GM19397 (cell line): ENCODE data around the gene OSTN.
"Not testable (repeated sequence)": the region's sequence is repeated elsewhere in the genome, so short reads cannot be mapped to it uniquely, and the experiment has no call there.

Experiments used
- ATAC-seq: cut with Tn5 transposase; IDR thresholded peaks from one replicate; pipeline ENCODE4 v1.9.1; 2021; ENCODE audit warnings: mild to moderate bottlenecking, moderate library complexity; ENCODE audit not compliant: unreplicated experiment

OSTN gene

GRCh38 chr3:191263365-191263764 lies 64.3 kb downstream of the OSTN start:
- peak; percentile 80 for ATAC-seq

- ATAC-seq, result no peak
These were observed 64.8 kb downstream of the OSTN start for GRCh38 chr3:191263850-191264249.

DNA sequence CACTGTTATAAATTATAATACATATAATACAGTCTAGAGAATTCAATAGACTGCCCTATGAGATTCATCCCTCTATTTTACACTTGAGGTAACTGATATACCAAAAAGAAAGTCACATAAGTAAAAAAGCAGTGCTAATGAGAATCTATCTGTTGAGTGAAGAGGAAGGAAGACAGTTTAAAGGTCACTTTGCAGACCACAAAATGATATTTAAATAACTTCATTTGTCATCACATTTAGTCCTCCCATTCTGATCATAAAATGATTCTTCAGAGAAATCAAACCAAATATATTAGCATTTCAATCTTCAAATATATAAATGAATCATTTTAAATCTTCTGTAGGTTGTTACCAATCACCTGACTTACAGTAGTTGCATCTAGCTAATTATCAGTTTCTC lies 69.7 kb downstream of the OSTN start:
- ATAC-seq, result no peak

DNA sequence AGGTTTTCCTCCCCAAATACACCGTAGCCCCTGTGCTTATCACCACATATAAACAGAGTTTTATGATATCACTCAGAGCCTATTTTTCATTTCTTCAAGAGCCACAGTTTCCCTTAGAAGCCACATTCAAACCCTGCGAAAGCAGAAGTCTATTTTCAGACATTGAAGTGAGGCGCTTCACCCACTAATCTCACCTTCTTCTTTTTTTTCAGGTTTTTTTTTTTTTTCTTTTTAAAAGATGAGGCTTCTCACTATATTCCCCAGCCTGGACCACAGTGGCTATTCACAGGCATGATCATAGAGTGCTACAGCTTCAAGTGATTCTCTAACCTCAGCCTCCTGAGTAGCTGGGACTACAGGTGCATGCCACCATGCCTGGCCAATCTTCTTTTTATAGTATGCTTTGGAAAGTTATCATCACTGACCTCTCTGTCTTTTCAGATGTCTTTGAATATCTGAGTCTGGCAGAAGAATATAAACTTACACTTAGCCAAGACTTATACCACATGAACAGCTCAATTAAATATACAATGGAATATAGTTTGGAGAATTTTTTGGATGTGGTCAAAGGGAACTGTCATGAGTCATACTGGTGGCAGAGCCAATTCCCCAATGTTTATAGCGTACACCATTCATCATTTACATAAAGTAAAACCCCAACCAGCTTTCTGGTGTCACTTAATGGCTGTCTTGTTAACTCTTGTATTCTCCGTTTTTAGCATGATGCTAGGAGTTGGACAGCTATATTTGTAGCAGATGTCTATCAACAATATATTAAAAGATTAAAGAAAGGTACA lies 70.4 kb downstream of the OSTN start:
- peak; percentile 73 for ATAC-seq

DNA sequence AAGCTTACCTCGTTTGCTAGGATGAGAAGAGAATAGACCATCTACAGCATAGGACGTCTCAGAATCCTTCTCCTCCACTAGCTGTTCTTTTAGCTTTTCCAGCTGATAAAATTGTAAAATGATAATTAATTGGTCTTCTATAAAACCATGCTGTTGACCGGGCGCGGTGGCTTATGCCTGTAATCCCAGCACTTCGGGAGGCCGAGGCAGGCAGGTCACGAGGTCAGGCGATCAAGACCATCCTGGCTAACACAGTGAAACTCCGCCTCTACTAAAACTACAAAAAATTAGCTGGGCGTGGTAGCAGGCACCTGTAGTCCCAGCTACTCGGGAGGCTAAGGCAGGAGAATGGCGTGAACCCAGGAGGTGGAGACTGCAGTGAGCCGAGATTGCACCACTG lies 76.2 kb downstream of the OSTN start:
- ATAC-seq, result not testable (repeated sequence)

- ATAC-seq, result no peak
These were observed 76.7 kb downstream of the OSTN start for GRCh38 chr3:191275751-191276150.

DNA sequence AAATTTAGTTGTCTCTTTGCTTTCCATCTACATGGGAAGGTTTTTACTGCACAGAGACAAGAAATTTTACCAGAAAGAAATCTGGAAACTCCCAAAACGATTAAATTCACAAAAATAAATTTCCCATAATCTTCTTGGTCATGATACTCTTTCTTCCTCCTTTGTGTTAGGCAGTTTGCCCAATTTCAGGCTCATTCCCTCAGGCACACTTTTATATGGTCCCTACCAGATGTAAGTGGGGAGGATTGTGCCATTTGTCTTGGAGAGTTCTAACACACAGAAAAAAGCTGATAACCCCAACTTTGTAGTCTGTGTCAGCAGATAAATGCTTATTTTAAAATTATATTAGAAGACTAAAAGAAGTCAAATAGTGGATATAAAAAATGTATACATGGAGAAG lies 81.1 kb downstream of the OSTN start:
- no peak for ATAC-seq

GRCh38 chr3:191280882-191281281 lies 81.8 kb downstream of the OSTN start:
- ATAC-seq, result no peak

GRCh38 chr3:191282251-191283185 lies 83.5 kb downstream of the OSTN start:
- ATAC-seq, result no peak

DNA sequence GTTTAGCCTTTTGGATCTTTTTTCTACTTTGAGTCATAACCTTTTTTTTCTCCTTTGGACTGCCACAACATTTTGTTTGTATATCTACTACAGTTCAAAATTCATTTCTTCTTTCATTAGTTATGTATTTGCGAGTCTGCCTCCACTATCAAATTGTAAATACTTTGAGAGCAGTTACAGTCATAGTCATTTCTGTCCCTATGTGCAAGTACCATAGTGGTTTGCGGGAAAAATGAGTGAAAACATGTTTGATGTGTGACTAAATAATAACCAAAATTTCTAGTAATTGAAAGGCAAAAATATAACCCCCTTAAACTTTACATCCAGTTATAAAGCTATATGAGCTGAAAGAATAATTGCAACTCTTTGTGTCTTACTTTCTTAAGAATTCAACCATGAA lies 84.4 kb downstream of the OSTN start:
- no peak for ATAC-seq

DNA sequence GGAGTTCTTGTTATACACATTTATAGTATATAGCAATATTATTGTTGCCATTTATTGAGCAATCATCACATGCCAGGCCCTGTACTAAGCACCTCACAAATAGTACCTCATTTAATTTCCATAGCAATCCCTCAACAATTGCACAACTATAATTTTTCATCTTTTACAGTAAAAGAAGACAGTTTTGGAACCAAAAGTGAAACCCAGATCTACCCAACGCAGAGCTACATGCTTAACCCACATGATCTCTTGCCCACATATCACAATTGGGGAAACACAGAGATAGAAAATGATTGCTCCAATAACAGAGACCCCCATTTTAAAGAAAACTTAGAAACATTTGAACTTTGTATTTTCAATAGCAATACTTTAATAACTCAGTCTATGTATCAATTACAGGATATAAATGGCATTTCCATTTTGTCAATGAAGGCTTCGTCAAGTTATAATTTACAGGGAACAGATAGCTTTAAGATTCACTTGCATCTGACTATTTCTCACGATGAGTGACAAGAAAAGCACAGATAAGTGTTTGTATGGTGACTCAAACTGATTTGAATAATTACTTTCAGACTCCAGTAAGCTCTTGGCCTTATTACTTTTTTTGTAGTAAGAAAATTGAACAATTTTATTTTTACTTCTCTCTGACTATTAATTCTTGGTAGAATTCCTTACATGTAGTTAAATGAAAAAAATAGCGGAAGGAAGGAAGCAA lies 91.4 kb downstream of the OSTN start:
- ATAC-seq, result peak; percentile 75

GRCh38 chr3:191292243-191293015 lies 93.4 kb downstream of the OSTN start:
- no peak for ATAC-seq

DNA sequence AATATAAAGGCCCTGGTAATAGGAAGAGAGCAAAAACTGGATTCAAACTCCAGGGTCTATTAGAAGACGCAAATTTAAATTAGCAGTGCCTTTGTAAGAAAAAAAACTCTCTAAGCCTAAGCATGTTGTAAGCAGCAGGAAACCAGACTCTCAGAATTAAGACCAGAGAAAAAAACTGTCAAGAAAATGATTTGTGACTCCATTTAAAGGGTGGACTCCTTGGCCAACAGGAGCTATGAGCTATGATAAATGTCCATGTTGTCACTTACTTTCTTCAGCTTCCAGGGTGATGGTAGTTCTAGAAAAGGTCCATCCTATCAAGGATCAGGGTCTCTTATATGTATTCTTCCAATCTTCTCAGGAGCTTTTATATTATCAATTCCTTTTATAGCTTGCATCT lies 95.2 kb downstream of the OSTN start:
- no peak for ATAC-seq

DNA sequence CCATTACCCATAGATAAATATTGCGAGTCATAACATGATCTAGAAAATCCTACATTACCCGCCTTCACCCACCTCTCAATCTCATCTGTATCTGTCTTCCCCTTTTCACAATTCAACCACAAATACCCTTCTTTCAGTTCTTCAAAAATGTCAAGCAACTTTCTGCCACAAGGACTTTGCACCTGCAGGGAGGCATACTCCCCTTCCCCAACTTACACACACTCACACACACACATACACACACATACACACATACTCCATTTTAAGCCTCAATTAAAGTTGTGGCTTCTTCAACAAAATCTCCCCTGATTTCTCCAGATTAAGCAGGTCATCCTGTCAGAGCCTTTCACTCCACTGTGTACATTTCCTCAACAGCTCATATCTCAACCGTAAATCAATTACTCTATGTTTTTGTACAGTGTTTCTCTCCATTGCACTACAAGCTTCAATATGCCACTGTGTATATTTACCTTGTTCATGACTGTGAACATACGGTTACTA lies 97.0 kb downstream of the OSTN start:
- peak; percentile 86 for ATAC-seq

- ATAC-seq, result no peak
These were observed 99.8 kb downstream of the OSTN start for GRCh38 chr3:191298846-191299245.

DNA sequence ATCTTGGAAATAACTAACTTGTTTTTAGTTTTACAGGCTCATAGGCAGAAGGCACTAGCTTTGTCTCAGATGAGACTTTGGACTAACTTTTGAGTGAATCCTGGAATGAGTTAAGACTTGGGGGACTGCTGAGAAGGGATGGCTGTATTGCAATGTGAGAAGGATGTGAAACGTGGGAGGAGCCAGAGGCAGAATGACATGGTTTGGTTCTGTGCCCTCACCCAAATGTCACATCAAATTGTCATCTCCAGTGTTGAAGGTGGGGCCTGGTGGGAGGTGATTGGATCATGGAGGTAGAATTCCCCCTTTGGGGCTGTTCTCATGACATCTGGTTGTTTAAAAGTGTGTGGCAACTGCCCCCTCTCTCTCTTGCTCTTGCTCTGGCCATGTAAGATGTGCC lies 101.4 kb downstream of the OSTN start:
- no peak for ATAC-seq

- peak; percentile 67 for ATAC-seq
These were observed 102.0 kb downstream of the OSTN start for GRCh38 chr3:191301017-191301416.

GRCh38 chr3:191301782-191302411 lies 102.9 kb downstream of the OSTN start:
- no peak for ATAC-seq

- ATAC-seq, result no peak
These were observed 103.4 kb downstream of the OSTN start for GRCh38 chr3:191302451-191302850.

DNA sequence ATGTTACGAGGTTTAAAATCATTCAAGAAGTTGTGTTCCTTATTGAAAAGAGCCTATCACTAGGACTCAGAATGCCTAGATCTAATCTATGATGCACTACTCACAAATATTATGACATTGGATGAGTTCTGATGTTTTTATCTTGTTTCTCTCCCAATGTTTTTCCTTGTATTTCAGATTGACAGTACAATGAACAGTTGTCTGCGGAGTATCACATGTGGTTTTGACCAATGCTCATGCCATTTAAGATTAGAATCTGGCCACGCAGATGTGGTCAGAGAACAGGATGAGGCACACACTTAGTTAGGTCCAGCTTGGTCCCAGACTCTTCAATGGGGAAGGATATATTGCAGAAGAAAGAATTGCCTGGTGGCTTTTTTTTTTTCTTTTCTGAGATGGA lies 104.6 kb downstream of the OSTN start:
- no peak for ATAC-seq
